Psoas muscle (tissue), 8 donors: Measurements from ENCODE around the gene VAV2. TPM values are rescaled to one million over a fixed set of nuclear protein-coding genes. Genes with fewer than 3 reads are reported as not detected.

Experiments
- ATAC-seq, 4 donors: fragments of 200-7000 bp; cut with Tn5 transposase; one replicate each; pipeline ENCODE4 v1.9.1; 2020; ENCODE audit warnings: moderate library complexity in 3 of 4, mild to moderate bottlenecking in 2 of 4
- DNase-seq, 2 donors: peaks; one replicate each; pipeline ENCODE4 v3.0.0-alpha.2; 2020
- H3K27ac ChIP-seq: fragments of 200-600 bp; one replicate; pipeline ENCODE4 v1.8.0; 2022
- H3K27me3 ChIP-seq, 3 donors: fragments of 200-600 bp in 1 of 3; one replicate each; pipeline versions ENCODE4 v1.6.1 to v1.8.0; 2013 to 2022; ENCODE audit warnings: low read length in 2 of 3, mild to moderate bottlenecking in 2 of 3, moderate library complexity in 1 of 3; ENCODE audit not compliant: insufficient read depth in 3 of 3
- H3K36me3 ChIP-seq, 2 donors: fragments of 200-600 bp in 1 of 2; one replicate each; pipeline versions ENCODE4 v1.6.1 to v1.8.0; 2013 to 2022; ENCODE audit warnings: low read depth in 1 of 2, mild to moderate bottlenecking in 1 of 2, moderate library complexity in 1 of 2; ENCODE audit not compliant: insufficient read depth in 1 of 2
- H3K4me1 ChIP-seq: fragments of 200-600 bp; one replicate; pipeline ENCODE4 v1.8.0; 2022
- H3K4me3 ChIP-seq: fragments of 200-600 bp; one replicate; pipeline ENCODE4 v1.8.0; 2022; ENCODE audit warnings: mild to moderate bottlenecking
- H3K9me3 ChIP-seq: fragments of 200-600 bp; one replicate; pipeline ENCODE4 v1.8.0; 2022
- CTCF ChIP-seq: fragments of 200-600 bp; IDR thresholded peaks from one replicate; pipeline ENCODE4 v1.8.0; 2022; ENCODE audit warnings: antibody characterized with exemption
- WGBS, 3 donors: extraction: QIAGEN DNeasy Blood & Tissue Kit; methylation state at CpG; one replicate each; pipeline versions ENCODE4 v1.1.6 to v1.1.7; 2013; 5-methylcytosine and 5-hydroxymethylcytosine counted together
- intact Hi-C, 2 donors: fragments of 100-400 bp; cut with DNase I; formaldehyde crosslinking; loops; one replicate each; pipeline versions ENCODE4 v1.11.0 to v1.14.2; 2022
- polyA plus RNA-seq, 3 donors: library from polyadenylated mRNA; stranded (reverse); fragments of 200-250 nt; gene quantifications; one replicate each; pipeline ENCODE4 v1.2.3, GENCODE V29; 2013
- total RNA-seq, 4 donors: library from RNA; stranded (reverse); fragmentation: NEBNext Ultra II Directional in 2 of 4; extraction: Animal tissue kit (Norgen Biotek cat#: 25700) in 2 of 4; gene quantifications; one replicate each; pipeline versions ENCODE4 v1.2.1 to v1.2.4, GENCODE V29; 2021 to 2023
- donor health status: healthy with polysubstance abuse.
- donor health status: DM: no; HTN: no; CAD: no; lungs with moderate emphysema.
- donor health status: Bipolar disorder and iron deficiency.
- donor health status: healthy.
- donor health status: DM: yes; HTN: yes; CAD: no.
- donor health status: DM: no; HTN: no; CAD: no.
- donor health status: DM: no; HTN: no; CAD: no.
- donor health status: DM: yes; HTN: yes; CAD: no.

The VAV2 gene
- total and polyA plus RNA-seq, 7 donors = 0.70 to 2.9 (median 1.4) TPM

GRCh38 chr9:134030821-134031470 lies 38.8 kb upstream of the VAV2 start:
- no peak for TF ChIP-seq CTCF
- 85 to 86% (median 85%) methylated on average over 29 of the region's 29 CpGs for WGBS, 3 donors

GRCh38 chr9:134029248-134030226 lies 37.4 kb upstream of the VAV2 start:
- H3K36me3 ChIP-seq = peaks cover 0 to 63% of the 10 kb centered on the region in 2 donors
- WGBS, 3 donors = 82 to 85% (median 85%) methylated on average over 21 of the region's 21 CpGs
- H3K4me3 ChIP-seq = no peak overlapping the region
- intact Hi-C loops = loop anchor here in 1 of 2 donors (5.0 kb wide), 1 partner anchor 33 kb away; no protein-coding TSS in a partner anchor
- no peak overlapping the region for H3K27ac ChIP-seq
- no peaks in the 10 kb centered on the region for H3K27me3 ChIP-seq
- TF ChIP-seq CTCF = no peak
- DNase-seq (no peak), ATAC-seq (no peak)
- H3K9me3 ChIP-seq = no peaks in the 10 kb centered on the region
- peaks cover 6% of the 10 kb centered on the region for H3K4me1 ChIP-seq

More at GRCh38 chr9:134030821-134031470, 38.8 kb upstream of the VAV2 start:
- H3K27ac ChIP-seq = no peak overlapping the region
- DNase-seq (no peak), ATAC-seq (no peak)
- H3K36me3 ChIP-seq = peaks cover 0 to 77% of the 10 kb centered on the region in 2 donors
- H3K4me3 ChIP-seq = no peak overlapping the region
- intact Hi-C loops = no loop called here
- H3K4me1 ChIP-seq = peaks cover 4% of the 10 kb centered on the region
- H3K9me3 ChIP-seq = no peaks in the 10 kb centered on the region
- H3K27me3 ChIP-seq = no peaks in the 10 kb centered on the region

- Histone ChIP-seq H3K36me3 (peaks cover 0 to 55% of the 10 kb centered on the region in 2 donors), H3K9me3 (no peaks in the 10 kb centered on the region), H3K27ac (no peak overlapping the region), H3K4me3 (no peak overlapping the region), H3K4me1 (peaks cover 8% of the 10 kb centered on the region), H3K27me3 (no peaks in the 10 kb centered on the region)
- TF ChIP-seq CTCF = no peak
- no peak for ATAC-seq
- DNase-seq = no peak
- intact Hi-C loops = loop anchor here in 1 of 2 donors (5.0 kb wide), 1 partner anchor 34 kb away; no protein-coding TSS in a partner anchor
- 81 to 83% (median 82%) methylated on average over 22 of the region's 22 CpGs for WGBS, 3 donors
These were observed 36.6 kb upstream of the VAV2 start for GRCh38 chr9:134028575-134029247.

- 87 to 89% (median 88%) methylated on average over 9 of the region's 9 CpGs for WGBS, 3 donors
- no peak for TF ChIP-seq CTCF
- Histone ChIP-seq H3K27me3 (no peaks in the 10 kb centered on the region), H3K4me3 (no peak overlapping the region), H3K27ac (no peak overlapping the region), H3K9me3 (no peaks in the 10 kb centered on the region), H3K36me3 (peaks cover 0 to 48% of the 10 kb centered on the region in 2 donors), H3K4me1 (peaks cover 8% of the 10 kb centered on the region)
- intact Hi-C loops = loop anchor here in 1 of 2 donors (5.0 kb wide), 1 partner anchor 34 kb away; no protein-coding TSS in a partner anchor
- DNase-seq = no peak
- ATAC-seq = no peak
These were observed 36.0 kb upstream of the VAV2 start for GRCh38 chr9:134028076-134028475.
